Endothelial cell of umbilical vein (primary cell): Measurements from ENCODE around the gene TIAM1. TPM values are rescaled to one million over a fixed set of nuclear protein-coding genes. Genes with fewer than 3 reads are reported as not detected.

ENCODE experiments used
- BruUV-seq: library from RNA; stranded (reverse); fragments of 400-500 nt; replicated peaks from 2 replicates; lab custom pipeline; 2021; lab: Mats Ljungman, UMichigan
- CTCF ChIA-PET: fragments of 300-600, 350-600 bp; sonication (Branson Sonifier 250); formaldehyde crosslinking; loops from one replicate; lab custom pipeline; 2021; ENCODE audit warnings: antibody characterized with exemption, inconsistent platforms; lab: Charles Lee
- POLR2A ChIA-PET: fragments of 300-600, 350-600 bp; sonication (Branson Sonifier 250); formaldehyde crosslinking; loops from one replicate; lab custom pipeline; 2021; ENCODE audit warnings: antibody characterized with exemption, inconsistent platforms; lab: Charles Lee
- DNase-seq: peaks from one replicate; pipeline ENCODE4 v3.0.0-alpha.2; 2011; ENCODE audit warnings: low read depth, low spot score
- FAIRE-seq: peaks from 2 replicates; lab custom pipeline; 2011; peaks lifted over from hg19 to GRCh38; lab: Jason Lieb, UNC
- H2AFZ ChIP-seq: 2 replicates; pipeline ENCODE4 v1.6.0; 2012; ENCODE audit warnings: low read depth, low read length, control low read depth, inconsistent platforms
- H3K27ac ChIP-seq: 2 replicates; pipeline ENCODE4 v1.5.1; 2011; ENCODE audit warnings: low read depth, mild to moderate bottlenecking, control low read depth, low read length, moderate library complexity; ENCODE audit not compliant: insufficient read depth
- H3K27me3 ChIP-seq, 2 experiments: 2 replicates each; pipeline versions ENCODE4 v1.6.0 to v1.6.1; 2011; ENCODE audit warnings: low read length in 2 of 2, mixed read lengths in 1 of 2; ENCODE audit not compliant: control insufficient read depth in 2 of 2, insufficient read depth in 2 of 2
- H3K36me3 ChIP-seq, 2 experiments: 2 replicates in 1 of 2; 3 replicates in 1 of 2; pipeline ENCODE4 v1.5.1; 2011; ENCODE audit warnings: low read length in 2 of 2, mild to moderate bottlenecking in 1 of 2, moderate library complexity in 1 of 2; ENCODE audit not compliant: control insufficient read depth in 2 of 2, insufficient read depth in 2 of 2; ENCODE audit errors: extremely low read depth in 1 of 2
- H3K4me1 ChIP-seq: 3 replicates; pipeline ENCODE4 v1.5.1; 2011; ENCODE audit warnings: mild to moderate bottlenecking, low read length; ENCODE audit not compliant: control insufficient read depth, insufficient read depth; ENCODE audit errors: extremely low read depth
- H3K4me2 ChIP-seq: 2 replicates; pipeline ENCODE4 v1.6.1; 2011; ENCODE audit warnings: low read length, control low read depth, mixed read lengths; ENCODE audit not compliant: insufficient read depth
- H3K4me3 ChIP-seq, 3 experiments: fragments of 200-600 bp in 1 of 3; sonication (generic), shearing (Covaris generic) in 1 of 3; replicated peaks in 1 of 3; 2 replicates each; pipeline ENCODE4 v1.5.1; 2011 to 2016; ENCODE audit warnings: control low read depth in 3 of 3, low read length in 3 of 3, mild to moderate bottlenecking in 2 of 3, inconsistent platforms in 1 of 3, low read depth in 1 of 3, moderate library complexity in 1 of 3; ENCODE audit not compliant: insufficient read depth in 1 of 3
- H3K79me2 ChIP-seq: 2 replicates; pipeline ENCODE4 v1.6.0; 2012; ENCODE audit warnings: low read length, inconsistent platforms; ENCODE audit not compliant: control insufficient read depth, insufficient read depth
- H3K9ac ChIP-seq: replicated peaks from 2 replicates; pipeline ENCODE3; 2011; ENCODE audit warnings: low read length, control low read depth; ENCODE audit not compliant: insufficient read depth; ENCODE audit errors: extremely low read depth
- H3K9me1 ChIP-seq: replicated peaks from 3 replicates; pipeline ENCODE4 v1.6.0; 2011; ENCODE audit warnings: mild to moderate bottlenecking, low read length; ENCODE audit not compliant: control insufficient read depth, insufficient read depth; ENCODE audit errors: extremely low read depth
- H3K9me3 ChIP-seq: replicated peaks from 2 replicates; pipeline ENCODE4 v1.5.1; 2012; ENCODE audit warnings: low read length, inconsistent platforms; ENCODE audit not compliant: control insufficient read depth, insufficient read depth
- H4K20me1 ChIP-seq: replicated peaks from 2 replicates; pipeline ENCODE3; 2011; ENCODE audit warnings: mild to moderate bottlenecking, low read length; ENCODE audit not compliant: control insufficient read depth, insufficient read depth; ENCODE audit errors: extremely low read depth
- CTCF ChIP-seq, 2 donors: IDR thresholded peaks; 1 replicate in 1 of 2; 2 replicates in 1 of 2; pipeline ENCODE4 v1.5.1; 2011; ENCODE audit warnings: low read length in 2 of 2, mild to moderate bottlenecking in 2 of 2, moderate library complexity in 2 of 2, control low read depth in 1 of 2, inconsistent platforms in 1 of 2, low read depth in 1 of 2; ENCODE audit not compliant: insufficient read depth in 1 of 2; ENCODE audit errors: extremely low read depth in 1 of 2
- EZH2 ChIP-seq: IDR thresholded peaks from 2 replicates; pipeline ENCODE4 v1.6.1; 2012; ENCODE audit warnings: borderline replicate concordance, low read depth, mild to moderate bottlenecking, moderate library complexity, low read length, inconsistent platforms; ENCODE audit not compliant: severe bottlenecking
- FOS ChIP-seq: IDR thresholded peaks from 2 replicates; pipeline ENCODE4 v1.6.1; 2011; ENCODE audit warnings: mild to moderate bottlenecking, low read length, moderate library complexity, borderline replicate concordance; ENCODE audit not compliant: insufficient read depth
- GATA2 ChIP-seq: IDR thresholded peaks from 2 replicates; pipeline ENCODE4 v1.7.0; 2011; ENCODE audit warnings: low read depth, mild to moderate bottlenecking, moderate library complexity, mixed read lengths, low read length; ENCODE audit not compliant: insufficient read length, insufficient read depth
- JUN ChIP-seq: IDR thresholded peaks from 2 replicates; pipeline ENCODE4 v1.6.1; 2011; ENCODE audit warnings: borderline replicate concordance, low read depth; ENCODE audit not compliant: insufficient read length, insufficient read depth
- MAX ChIP-seq: IDR thresholded peaks from 2 replicates; pipeline ENCODE4 v1.6.1; 2011; ENCODE audit not compliant: insufficient read depth, insufficient read length
- MYC ChIP-seq: IDR thresholded peaks from one replicate; pipeline ENCODE4 v1.6.1; 2011; ENCODE audit warnings: mild to moderate bottlenecking, low read depth, low read length
- POLR2A ChIP-seq: IDR thresholded peaks from 2 replicates; pipeline ENCODE4 v1.6.1; 2012; ENCODE audit warnings: low read depth, mild to moderate bottlenecking, control low read depth, low read length
- POLR2AphosphoS5 ChIP-seq: IDR thresholded peaks from 2 replicates; pipeline ENCODE4 v1.6.1; 2012; ENCODE audit warnings: low read depth, mild to moderate bottlenecking, control low read depth, low read length, moderate library complexity; ENCODE audit not compliant: insufficient read depth
- dilution Hi-C: fragments of 300-500 bp; cut with MboI; formaldehyde crosslinking; loops from one replicate; pipeline ENCODE4 v1.15.0; 2019; ENCODE audit warnings: low sequenced_read_pairs; ENCODE audit not compliant: extremely low pct_ligation_motif_present
- intact Hi-C: fragments of 100-400 bp; cut with micrococcal nuclease; formaldehyde crosslinking; loops from one replicate; pipeline ENCODE4 v1.10.0; 2022
- polyA plus RNA-seq, 4 experiments: library from polyadenylated mRNA; depleted of rRNA in 3 of 4; stranded (reverse) in 3 of 4; unstranded in 1 of 4; fragments of >200 nt; gene quantifications; 2 replicates each; pipeline versions ENCODE4 v1.2.1 to v1.2.3, GENCODE V29; 2011 to 2012; ENCODE audit warnings: missing spikeins in 1 of 4
- total RNA-seq: library from RNA; stranded (reverse); gene quantifications from 2 replicates; pipeline ENCODE4 v1.2.3, GENCODE V29; 2021

Gene TIAM1
- total and polyA plus RNA-seq, 2 donors (not counting 3 experiments of a cell fraction or from before 2014, with no cell fraction given): 0.21 to 0.86 TPM

GRCh38 chr21:31308584-31308983 is 35.5 kb downstream of the TIAM1 start:
- FAIRE-seq (no peak), DNase-seq (no peak)
- dilution Hi-C loops: no loop called here
- H3K4me2 ChIP-seq: no peak overlapping the region
- intact Hi-C loops: no loop called here
- ChIA-PET CTCF (no interaction called here), POLR2A (no interaction called here)
- H3K9ac ChIP-seq: no peak overlapping the region
- H3K4me1 ChIP-seq: no peaks in the 10 kb centered on the region
- BruUV-seq: no TSS peak
- no peaks in the 10 kb centered on the region for H3K27me3 ChIP-seq
- H3K79me2 ChIP-seq: no peaks in the 10 kb centered on the region
- no peak overlapping the region for H3K4me3 ChIP-seq
- H4K20me1 ChIP-seq: no peaks in the 10 kb centered on the region
- H3K27ac ChIP-seq: no peak overlapping the region
- H3K36me3 ChIP-seq: no peaks in the 10 kb centered on the region
- no peaks in the 10 kb centered on the region for H3K9me3 ChIP-seq
- no peaks in the 10 kb centered on the region for H3K9me1 ChIP-seq
- TF ChIP-seq FOS (no peak), EZH2 (no peak), MAX (no peak), POLR2AphosphoS5 (no peak), GATA2 (no peak), CTCF (IDR thresholded peaks at IDR 0.05; ENCODE audit: extremely low read depth in 1 of 2, insufficient read depth in 1 of 2, low read depth in 1 of 2, low read length in 2 of 2) (no peak), POLR2A (no peak), MYC (no peak), JUN (no peak)
- no peak overlapping the region for H2AFZ ChIP-seq
